ENCODE measurements around the gene XCL1. TPM values are rescaled to one million over a fixed set of nuclear protein-coding genes. Genes with fewer than 3 reads are reported as not detected.

XCL1 gene
- total and polyA plus RNA-seq, 2 donors (not counting 3 experiments of a cell fraction or from before 2014, with no cell fraction given): not detected

GRCh38 chr1:168583571-168583970, 7.2 kb downstream of the XCL1 start:
- Histone ChIP-seq H3K9ac (replicated peaks; ENCODE audit: extremely low read depth, insufficient read depth, low read length) (no peak overlapping the region), H3K27me3 (ENCODE audit: control insufficient read depth in 2 of 2, insufficient read depth in 2 of 2, low read length in 2 of 2) (no peaks in the 10 kb centered on the region), H3K9me3 (replicated peaks; ENCODE audit: control insufficient read depth, insufficient read depth, low read length) (no peaks in the 10 kb centered on the region), H3K4me3 (replicated peaks in 1 of 3; ENCODE audit: insufficient read depth in 1 of 3, low read depth in 1 of 3, low read length in 3 of 3) (no peak overlapping the region), H2AFZ (ENCODE audit: low read depth, low read length) (no peak overlapping the region), H3K36me3 (ENCODE audit: control insufficient read depth in 2 of 2, extremely low read depth in 1 of 2, insufficient read depth in 2 of 2, low read length in 2 of 2) (no peaks in the 10 kb centered on the region), H3K9me1 (replicated peaks; ENCODE audit: control insufficient read depth, extremely low read depth, insufficient read depth, low read length) (no peaks in the 10 kb centered on the region), H4K20me1 (replicated peaks; ENCODE audit: control insufficient read depth, extremely low read depth, insufficient read depth, low read length) (no peaks in the 10 kb centered on the region), H3K79me2 (ENCODE audit: control insufficient read depth, insufficient read depth, low read length) (no peaks in the 10 kb centered on the region), H3K4me2 (ENCODE audit: insufficient read depth, low read length) (no peak overlapping the region), H3K4me1 (ENCODE audit: control insufficient read depth, extremely low read depth, insufficient read depth, low read length) (no peaks in the 10 kb centered on the region), H3K27ac (ENCODE audit: insufficient read depth, low read depth, low read length) (no peak overlapping the region)
- no peak for DNase-seq (ENCODE audit: low read depth, low spot score)
- dilution Hi-C loops (cut with MboI; ENCODE audit: extremely low pct_ligation_motif_present, low sequenced_read_pairs) (no loop called here), intact Hi-C loops (cut with micrococcal nuclease) (no loop called here)
- CTCF ChIA-PET: interaction anchor here (1.3 kb wide), 1 partner anchor 963 kb away, joined by 3 read pairs; no protein-coding TSS in a partner anchor
- FAIRE-seq: no peak
- TF ChIP-seq, protein P1, sequence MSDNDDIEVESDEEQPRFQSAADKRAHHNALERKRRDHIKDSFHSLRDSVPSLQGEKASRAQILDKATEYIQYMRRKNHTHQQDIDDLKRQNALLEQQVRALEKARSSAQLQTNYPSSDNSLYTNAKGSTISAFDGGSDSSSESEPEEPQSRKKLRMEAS (IDR thresholded peaks at IDR 0.05; ENCODE audit: insufficient read depth, insufficient read length): no peak
- TF ChIP-seq EZH2 (IDR thresholded peaks at IDR 0.05; ENCODE audit: borderline replicate concordance, low read depth, low read length, severe bottlenecking) (no peak), GATA2 (IDR thresholded peaks at IDR 0.05; ENCODE audit: insufficient read depth, insufficient read length, low read depth, low read length) (no peak), FOS (IDR thresholded peaks at IDR 0.05; ENCODE audit: borderline replicate concordance, insufficient read depth, low read length) (no peak), JUN (IDR thresholded peaks at IDR 0.05; ENCODE audit: borderline replicate concordance, insufficient read depth, insufficient read length, low read depth) (no peak), MYC (IDR thresholded peaks at IDR 0.05; ENCODE audit: low read depth, low read length) (no peak), POLR2AphosphoS5 (IDR thresholded peaks at IDR 0.05; ENCODE audit: insufficient read depth, low read depth, low read length) (no peak)
- TF ChIP-seq, protein P2, sequence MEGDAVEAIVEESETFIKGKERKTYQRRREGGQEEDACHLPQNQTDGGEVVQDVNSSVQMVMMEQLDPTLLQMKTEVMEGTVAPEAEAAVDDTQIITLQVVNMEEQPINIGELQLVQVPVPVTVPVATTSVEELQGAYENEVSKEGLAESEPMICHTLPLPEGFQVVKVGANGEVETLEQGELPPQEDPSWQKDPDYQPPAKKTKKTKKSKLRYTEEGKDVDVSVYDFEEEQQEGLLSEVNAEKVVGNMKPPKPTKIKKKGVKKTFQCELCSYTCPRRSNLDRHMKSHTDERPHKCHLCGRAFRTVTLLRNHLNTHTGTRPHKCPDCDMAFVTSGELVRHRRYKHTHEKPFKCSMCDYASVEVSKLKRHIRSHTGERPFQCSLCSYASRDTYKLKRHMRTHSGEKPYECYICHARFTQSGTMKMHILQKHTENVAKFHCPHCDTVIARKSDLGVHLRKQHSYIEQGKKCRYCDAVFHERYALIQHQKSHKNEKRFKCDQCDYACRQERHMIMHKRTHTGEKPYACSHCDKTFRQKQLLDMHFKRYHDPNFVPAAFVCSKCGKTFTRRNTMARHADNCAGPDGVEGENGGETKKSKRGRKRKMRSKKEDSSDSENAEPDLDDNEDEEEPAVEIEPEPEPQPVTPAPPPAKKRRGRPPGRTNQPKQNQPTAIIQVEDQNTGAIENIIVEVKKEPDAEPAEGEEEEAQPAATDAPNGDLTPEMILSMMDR (IDR thresholded peaks at IDR 0.05; ENCODE audit: extremely low read depth in 1 of 2, insufficient read depth in 1 of 2, low read depth in 1 of 2, low read length in 2 of 2): no peak
- no TSS peak for BruUV-seq (replicated peaks)
- POLR2A ChIA-PET: no interaction called here

All from endothelial cell of umbilical vein (primary cell).